Measurements from ENCODE around the gene BAZ1B.

DNA sequence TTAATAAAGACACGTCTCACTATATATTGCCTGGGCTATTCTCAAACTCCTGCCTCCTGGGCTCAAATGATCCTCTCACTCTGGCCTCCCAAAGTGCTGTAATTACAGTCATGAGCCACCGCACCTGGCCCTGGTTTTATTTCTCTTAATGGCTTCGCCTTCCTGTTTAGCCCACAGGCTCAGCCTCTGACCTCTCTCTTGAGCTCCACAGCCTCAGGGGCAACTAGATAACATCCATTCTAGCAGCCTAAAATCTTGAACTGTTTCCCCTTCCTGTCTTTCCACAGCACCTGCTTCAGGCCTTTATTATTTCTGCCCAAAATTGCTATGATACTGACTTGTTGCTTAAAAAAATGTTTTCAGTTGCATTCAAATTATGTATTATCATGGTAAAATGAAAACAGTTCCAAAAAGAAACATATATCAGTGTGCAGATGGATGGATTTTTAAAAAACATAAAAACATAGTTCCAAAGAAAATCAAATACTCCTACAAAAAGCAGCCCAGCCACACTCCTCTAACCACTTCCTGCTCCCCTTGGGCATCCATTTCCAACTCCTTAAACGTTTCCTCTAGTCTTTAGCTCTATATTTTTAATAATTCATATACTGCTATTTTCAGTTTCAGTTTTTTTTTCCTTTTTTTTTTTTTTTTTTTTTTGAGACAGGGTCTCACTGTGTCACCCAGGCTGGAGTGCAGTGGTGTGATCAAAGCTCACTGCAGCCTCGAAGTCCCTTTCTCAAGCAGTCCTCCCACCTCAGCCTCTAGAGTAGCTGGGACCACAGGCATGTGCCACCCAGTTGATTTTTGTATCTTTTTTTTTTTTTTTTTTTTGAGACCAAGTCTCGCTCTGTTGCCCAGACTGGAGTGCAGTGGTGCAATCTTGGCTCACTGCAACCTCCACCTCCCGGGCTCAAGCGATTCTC, 5.1 kb upstream of the BAZ1B start:
- TF ChIP-seq, protein P1, sequence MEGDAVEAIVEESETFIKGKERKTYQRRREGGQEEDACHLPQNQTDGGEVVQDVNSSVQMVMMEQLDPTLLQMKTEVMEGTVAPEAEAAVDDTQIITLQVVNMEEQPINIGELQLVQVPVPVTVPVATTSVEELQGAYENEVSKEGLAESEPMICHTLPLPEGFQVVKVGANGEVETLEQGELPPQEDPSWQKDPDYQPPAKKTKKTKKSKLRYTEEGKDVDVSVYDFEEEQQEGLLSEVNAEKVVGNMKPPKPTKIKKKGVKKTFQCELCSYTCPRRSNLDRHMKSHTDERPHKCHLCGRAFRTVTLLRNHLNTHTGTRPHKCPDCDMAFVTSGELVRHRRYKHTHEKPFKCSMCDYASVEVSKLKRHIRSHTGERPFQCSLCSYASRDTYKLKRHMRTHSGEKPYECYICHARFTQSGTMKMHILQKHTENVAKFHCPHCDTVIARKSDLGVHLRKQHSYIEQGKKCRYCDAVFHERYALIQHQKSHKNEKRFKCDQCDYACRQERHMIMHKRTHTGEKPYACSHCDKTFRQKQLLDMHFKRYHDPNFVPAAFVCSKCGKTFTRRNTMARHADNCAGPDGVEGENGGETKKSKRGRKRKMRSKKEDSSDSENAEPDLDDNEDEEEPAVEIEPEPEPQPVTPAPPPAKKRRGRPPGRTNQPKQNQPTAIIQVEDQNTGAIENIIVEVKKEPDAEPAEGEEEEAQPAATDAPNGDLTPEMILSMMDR (conservative IDR thresholded peaks at IDR 0.05; ENCODE audit: low read depth, low read length): no peak
- TF ChIP-seq, protein P2, sequence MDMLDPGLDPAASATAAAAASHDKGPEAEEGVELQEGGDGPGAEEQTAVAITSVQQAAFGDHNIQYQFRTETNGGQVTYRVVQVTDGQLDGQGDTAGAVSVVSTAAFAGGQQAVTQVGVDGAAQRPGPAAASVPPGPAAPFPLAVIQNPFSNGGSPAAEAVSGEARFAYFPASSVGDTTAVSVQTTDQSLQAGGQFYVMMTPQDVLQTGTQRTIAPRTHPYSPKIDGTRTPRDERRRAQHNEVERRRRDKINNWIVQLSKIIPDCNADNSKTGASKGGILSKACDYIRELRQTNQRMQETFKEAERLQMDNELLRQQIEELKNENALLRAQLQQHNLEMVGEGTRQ (IDR thresholded peaks at IDR 0.05; ENCODE audit: low read depth, low read length): no peak
- no peak for TF ChIP-seq POLR2A (IDR thresholded peaks at IDR 0.05; ENCODE audit: low read depth, low read length)
